Endothelial cell of umbilical vein (primary cell): Measurements from ENCODE around the gene GORASP1. TPM values are rescaled to one million over a fixed set of nuclear protein-coding genes. Genes with fewer than 3 reads are reported as not detected.

Experiments
- BruUV-seq: library from RNA; stranded (reverse); fragments of 400-500 nt; replicated peaks from 2 replicates; lab custom pipeline; 2021; lab: Mats Ljungman, UMichigan
- CTCF ChIA-PET: fragments of 300-600, 350-600 bp; sonication (Branson Sonifier 250); formaldehyde crosslinking; loops from one replicate; lab custom pipeline; 2021; ENCODE audit warnings: antibody characterized with exemption, inconsistent platforms; lab: Charles Lee
- POLR2A ChIA-PET: fragments of 300-600, 350-600 bp; sonication (Branson Sonifier 250); formaldehyde crosslinking; loops from one replicate; lab custom pipeline; 2021; ENCODE audit warnings: antibody characterized with exemption, inconsistent platforms; lab: Charles Lee
- DNase-seq: peaks from one replicate; pipeline ENCODE4 v3.0.0-alpha.2; 2011; ENCODE audit warnings: low read depth, low spot score
- FAIRE-seq: peaks from 2 replicates; lab custom pipeline; 2011; peaks lifted over from hg19 to GRCh38; lab: Jason Lieb, UNC
- H2AFZ ChIP-seq: 2 replicates; pipeline ENCODE4 v1.6.0; 2012; ENCODE audit warnings: low read depth, low read length, control low read depth, inconsistent platforms
- H3K27ac ChIP-seq: 2 replicates; pipeline ENCODE4 v1.5.1; 2011; ENCODE audit warnings: low read depth, mild to moderate bottlenecking, control low read depth, low read length, moderate library complexity; ENCODE audit not compliant: insufficient read depth
- H3K27me3 ChIP-seq, 2 experiments: 2 replicates each; pipeline versions ENCODE4 v1.6.0 to v1.6.1; 2011; ENCODE audit warnings: low read length in 2 of 2, mixed read lengths in 1 of 2; ENCODE audit not compliant: control insufficient read depth in 2 of 2, insufficient read depth in 2 of 2
- H3K36me3 ChIP-seq, 2 experiments: 2 replicates in 1 of 2; 3 replicates in 1 of 2; pipeline ENCODE4 v1.5.1; 2011; ENCODE audit warnings: low read length in 2 of 2, mild to moderate bottlenecking in 1 of 2, moderate library complexity in 1 of 2; ENCODE audit not compliant: control insufficient read depth in 2 of 2, insufficient read depth in 2 of 2; ENCODE audit errors: extremely low read depth in 1 of 2
- H3K4me1 ChIP-seq: 3 replicates; pipeline ENCODE4 v1.5.1; 2011; ENCODE audit warnings: mild to moderate bottlenecking, low read length; ENCODE audit not compliant: control insufficient read depth, insufficient read depth; ENCODE audit errors: extremely low read depth
- H3K4me2 ChIP-seq: 2 replicates; pipeline ENCODE4 v1.6.1; 2011; ENCODE audit warnings: low read length, control low read depth, mixed read lengths; ENCODE audit not compliant: insufficient read depth
- H3K4me3 ChIP-seq, 3 experiments: fragments of 200-600 bp in 1 of 3; sonication (generic), shearing (Covaris generic) in 1 of 3; replicated peaks in 1 of 3; 2 replicates each; pipeline ENCODE4 v1.5.1; 2011 to 2016; ENCODE audit warnings: control low read depth in 3 of 3, low read length in 3 of 3, mild to moderate bottlenecking in 2 of 3, inconsistent platforms in 1 of 3, low read depth in 1 of 3, moderate library complexity in 1 of 3; ENCODE audit not compliant: insufficient read depth in 1 of 3
- H3K79me2 ChIP-seq: 2 replicates; pipeline ENCODE4 v1.6.0; 2012; ENCODE audit warnings: low read length, inconsistent platforms; ENCODE audit not compliant: control insufficient read depth, insufficient read depth
- H3K9ac ChIP-seq: replicated peaks from 2 replicates; pipeline ENCODE3; 2011; ENCODE audit warnings: low read length, control low read depth; ENCODE audit not compliant: insufficient read depth; ENCODE audit errors: extremely low read depth
- H3K9me1 ChIP-seq: replicated peaks from 3 replicates; pipeline ENCODE4 v1.6.0; 2011; ENCODE audit warnings: mild to moderate bottlenecking, low read length; ENCODE audit not compliant: control insufficient read depth, insufficient read depth; ENCODE audit errors: extremely low read depth
- H3K9me3 ChIP-seq: replicated peaks from 2 replicates; pipeline ENCODE4 v1.5.1; 2012; ENCODE audit warnings: low read length, inconsistent platforms; ENCODE audit not compliant: control insufficient read depth, insufficient read depth
- H4K20me1 ChIP-seq: replicated peaks from 2 replicates; pipeline ENCODE3; 2011; ENCODE audit warnings: mild to moderate bottlenecking, low read length; ENCODE audit not compliant: control insufficient read depth, insufficient read depth; ENCODE audit errors: extremely low read depth
- CTCF ChIP-seq, 2 donors: IDR thresholded peaks; 1 replicate in 1 of 2; 2 replicates in 1 of 2; pipeline ENCODE4 v1.5.1; 2011; ENCODE audit warnings: low read length in 2 of 2, mild to moderate bottlenecking in 2 of 2, moderate library complexity in 2 of 2, control low read depth in 1 of 2, inconsistent platforms in 1 of 2, low read depth in 1 of 2; ENCODE audit not compliant: insufficient read depth in 1 of 2; ENCODE audit errors: extremely low read depth in 1 of 2
- EZH2 ChIP-seq: IDR thresholded peaks from 2 replicates; pipeline ENCODE4 v1.6.1; 2012; ENCODE audit warnings: borderline replicate concordance, low read depth, mild to moderate bottlenecking, moderate library complexity, low read length, inconsistent platforms; ENCODE audit not compliant: severe bottlenecking
- FOS ChIP-seq: IDR thresholded peaks from 2 replicates; pipeline ENCODE4 v1.6.1; 2011; ENCODE audit warnings: mild to moderate bottlenecking, low read length, moderate library complexity, borderline replicate concordance; ENCODE audit not compliant: insufficient read depth
- GATA2 ChIP-seq: IDR thresholded peaks from 2 replicates; pipeline ENCODE4 v1.7.0; 2011; ENCODE audit warnings: low read depth, mild to moderate bottlenecking, moderate library complexity, mixed read lengths, low read length; ENCODE audit not compliant: insufficient read length, insufficient read depth
- JUN ChIP-seq: IDR thresholded peaks from 2 replicates; pipeline ENCODE4 v1.6.1; 2011; ENCODE audit warnings: borderline replicate concordance, low read depth; ENCODE audit not compliant: insufficient read length, insufficient read depth
- MAX ChIP-seq: IDR thresholded peaks from 2 replicates; pipeline ENCODE4 v1.6.1; 2011; ENCODE audit not compliant: insufficient read depth, insufficient read length
- MYC ChIP-seq: IDR thresholded peaks from one replicate; pipeline ENCODE4 v1.6.1; 2011; ENCODE audit warnings: mild to moderate bottlenecking, low read depth, low read length
- POLR2A ChIP-seq: IDR thresholded peaks from 2 replicates; pipeline ENCODE4 v1.6.1; 2012; ENCODE audit warnings: low read depth, mild to moderate bottlenecking, control low read depth, low read length
- POLR2AphosphoS5 ChIP-seq: IDR thresholded peaks from 2 replicates; pipeline ENCODE4 v1.6.1; 2012; ENCODE audit warnings: low read depth, mild to moderate bottlenecking, control low read depth, low read length, moderate library complexity; ENCODE audit not compliant: insufficient read depth
- dilution Hi-C: fragments of 300-500 bp; cut with MboI; formaldehyde crosslinking; loops from one replicate; pipeline ENCODE4 v1.15.0; 2019; ENCODE audit warnings: low sequenced_read_pairs; ENCODE audit not compliant: extremely low pct_ligation_motif_present
- intact Hi-C: fragments of 100-400 bp; cut with micrococcal nuclease; formaldehyde crosslinking; loops from one replicate; pipeline ENCODE4 v1.10.0; 2022
- polyA plus RNA-seq, 4 experiments: library from polyadenylated mRNA; depleted of rRNA in 3 of 4; stranded (reverse) in 3 of 4; unstranded in 1 of 4; fragments of >200 nt; gene quantifications; 2 replicates each; pipeline versions ENCODE4 v1.2.1 to v1.2.3, GENCODE V29; 2011 to 2012; ENCODE audit warnings: missing spikeins in 1 of 4
- total RNA-seq: library from RNA; stranded (reverse); gene quantifications from 2 replicates; pipeline ENCODE4 v1.2.3, GENCODE V29; 2021

The GORASP1 gene
- total and polyA plus RNA-seq, 2 donors (not counting 3 experiments of a cell fraction or from before 2014, with no cell fraction given): 62.5 to 68.0 TPM

GRCh38 chr3:39102504-39103323 lies 4.7 kb downstream of the GORASP1 start:
- no peaks in the 10 kb centered on the region for H3K27me3 ChIP-seq
- no peaks in the 10 kb centered on the region for H4K20me1 ChIP-seq
- no peak for FAIRE-seq
- intact Hi-C loops: no loop called here
- no peak overlapping the region for H2AFZ ChIP-seq
- no peak overlapping the region for H3K9ac ChIP-seq
- TF ChIP-seq JUN: no peak
- TF ChIP-seq MAX: no peak
- TF ChIP-seq GATA2: no peak
- no peak for TF ChIP-seq EZH2
- no peak for TF ChIP-seq FOS
- TF ChIP-seq POLR2A: no peak
- no peak for TF ChIP-seq POLR2AphosphoS5
- TF ChIP-seq MYC: no peak
- no peak for TF ChIP-seq CTCF (IDR thresholded peaks at IDR 0.05; ENCODE audit: extremely low read depth in 1 of 2, insufficient read depth in 1 of 2, low read depth in 1 of 2, low read length in 2 of 2)
- no peak overlapping the region for H3K4me3 ChIP-seq
- H3K9me3 ChIP-seq: no peaks in the 10 kb centered on the region
- H3K4me1 ChIP-seq: peaks cover 16% of the 10 kb centered on the region
- H3K27ac ChIP-seq: no peak overlapping the region
- ChIA-PET POLR2A (no interaction called here), CTCF (interaction anchor here (1.0 to 3.7 kb wide), 2 partner anchors 186 to 190 kb away, joined by 9 to 21 read pairs; no protein-coding TSS in a partner anchor)
- BruUV-seq: no TSS peak
- DNase-seq: no peak
- peaks cover 47% of the 10 kb centered on the region for H3K79me2 ChIP-seq
- H3K36me3 ChIP-seq: peaks cover 14 to 22% of the 10 kb centered on the region in 2 experiments
- dilution Hi-C loops: no loop called here
- H3K4me2 ChIP-seq: no peak overlapping the region
- no peaks in the 10 kb centered on the region for H3K9me1 ChIP-seq
